ENCODE results near the gene FBXW4.

The FBXW4 gene

GRCh38 chr10:101562231-101562630, 132.7 kb downstream of the FBXW4 start:
- in situ Hi-C loops (cut with MboI; ENCODE audit: low pct_unique_long_range_greater_than_20kb, low sequenced_read_pairs), result loop anchor here (25.0 kb wide), 1 partner anchor 275 kb away; no protein-coding TSS in a partner anchor
- no peak for DNase-seq

- DNase-seq, result no peak
- in situ Hi-C loops (cut with MboI; ENCODE audit: low pct_unique_long_range_greater_than_20kb, low sequenced_read_pairs), result loop anchor here (25.0 kb wide), 1 partner anchor 274 kb away; no protein-coding TSS in a partner anchor
These were observed 133.7 kb downstream of the FBXW4 start for GRCh38 chr10:101561068-101561915.
